ENCODE measurements around the gene NEO1. TPM values are rescaled to one million over a fixed set of nuclear protein-coding genes. Genes with fewer than 3 reads are reported as not detected.

NEO1 gene
- polyA plus RNA-seq, 1 donor (not counting 4 experiments of a cell fraction or from before 2014, with no cell fraction given): 4.4 TPM

DNA sequence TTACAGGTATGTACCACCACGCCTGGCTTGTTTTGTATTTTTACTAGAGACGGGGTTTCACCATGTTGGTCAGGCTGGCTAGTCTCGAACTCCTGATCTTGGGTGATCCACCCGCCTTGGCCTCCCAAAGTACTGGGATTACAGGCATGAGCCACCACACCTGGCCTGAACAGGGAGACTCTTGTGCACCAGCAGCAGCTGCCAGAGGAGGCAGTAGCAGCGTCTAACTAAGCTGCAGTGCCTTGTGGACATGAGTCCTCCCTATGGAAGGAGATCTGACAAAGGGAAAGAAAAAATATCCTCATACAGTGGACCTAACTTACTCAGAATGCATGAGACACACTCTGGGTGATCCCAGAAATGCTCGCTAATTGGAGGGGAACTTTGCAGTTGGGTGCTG lies 36.8 kb upstream of the NEO1 start:
- H3K36me3 ChIP-seq (ENCODE audit: control insufficient read depth in 2 of 2, extremely low read depth in 1 of 2, insufficient read depth in 2 of 2, low read length in 2 of 2): no peaks in the 10 kb centered on the region
- H2AFZ ChIP-seq (ENCODE audit: control insufficient read depth, low read length): no peak overlapping the region
- dilution Hi-C loops (cut with MboI; ENCODE audit: extremely low pct_ligation_motif_present, low sequenced_read_pairs): no loop called here
- H3K4me3 ChIP-seq (ENCODE audit: control insufficient read depth in 2 of 3, extremely low read depth in 1 of 3, insufficient read depth in 2 of 3, low read depth in 1 of 3, low read length in 3 of 3): no peak overlapping the region
- H4K20me1 ChIP-seq (ENCODE audit: control insufficient read depth, extremely low read depth, insufficient read depth, low read length): no peaks in the 10 kb centered on the region
- H3K27me3 ChIP-seq (ENCODE audit: control insufficient read depth, extremely low read depth, insufficient read depth, low read length): no peaks in the 10 kb centered on the region
- DNase-seq (ENCODE audit: low read depth, low spot score) (no peak), FAIRE-seq (no peak)
- H3K4me2 ChIP-seq (ENCODE audit: control insufficient read depth, extremely low read depth, insufficient read depth, low read depth, low read length): no peak overlapping the region
- H3K27ac ChIP-seq (ENCODE audit: control insufficient read depth, insufficient read depth, low read length): no peak overlapping the region
- no peak overlapping the region for H3K9ac ChIP-seq (ENCODE audit: control insufficient read depth, extremely low read depth, insufficient read depth, low read length)
- TF ChIP-seq, protein P1, sequence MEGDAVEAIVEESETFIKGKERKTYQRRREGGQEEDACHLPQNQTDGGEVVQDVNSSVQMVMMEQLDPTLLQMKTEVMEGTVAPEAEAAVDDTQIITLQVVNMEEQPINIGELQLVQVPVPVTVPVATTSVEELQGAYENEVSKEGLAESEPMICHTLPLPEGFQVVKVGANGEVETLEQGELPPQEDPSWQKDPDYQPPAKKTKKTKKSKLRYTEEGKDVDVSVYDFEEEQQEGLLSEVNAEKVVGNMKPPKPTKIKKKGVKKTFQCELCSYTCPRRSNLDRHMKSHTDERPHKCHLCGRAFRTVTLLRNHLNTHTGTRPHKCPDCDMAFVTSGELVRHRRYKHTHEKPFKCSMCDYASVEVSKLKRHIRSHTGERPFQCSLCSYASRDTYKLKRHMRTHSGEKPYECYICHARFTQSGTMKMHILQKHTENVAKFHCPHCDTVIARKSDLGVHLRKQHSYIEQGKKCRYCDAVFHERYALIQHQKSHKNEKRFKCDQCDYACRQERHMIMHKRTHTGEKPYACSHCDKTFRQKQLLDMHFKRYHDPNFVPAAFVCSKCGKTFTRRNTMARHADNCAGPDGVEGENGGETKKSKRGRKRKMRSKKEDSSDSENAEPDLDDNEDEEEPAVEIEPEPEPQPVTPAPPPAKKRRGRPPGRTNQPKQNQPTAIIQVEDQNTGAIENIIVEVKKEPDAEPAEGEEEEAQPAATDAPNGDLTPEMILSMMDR (optimal IDR thresholded peaks at IDR 0.05 in 1 of 3, IDR thresholded peaks at IDR 0.05 in 1 of 3, conservative IDR thresholded peaks at IDR 0.05 in 1 of 3; ENCODE audit: extremely low read depth in 1 of 3, insufficient read depth in 2 of 3, low read length in 3 of 3): peak in 1 of 3 experiments; percentile 5
- no peak for TF ChIP-seq EZH2 (IDR thresholded peaks at IDR 0.05; ENCODE audit: low read length)
- H3K4me1 ChIP-seq (ENCODE audit: control insufficient read depth, extremely low read depth, insufficient read depth, low read length): peaks cover 3% of the 10 kb centered on the region
- no peaks in the 10 kb centered on the region for H3K9me1 ChIP-seq (ENCODE audit: control insufficient read depth, extremely low read depth, insufficient read depth, low read length)
- no peaks in the 10 kb centered on the region for H3K9me3 ChIP-seq (ENCODE audit: control insufficient read depth, low read depth, low read length)
- H3K79me2 ChIP-seq (ENCODE audit: control insufficient read depth, insufficient read depth, low read length): no peaks in the 10 kb centered on the region

- no peaks in the 10 kb centered on the region for H3K9me1 ChIP-seq (ENCODE audit: control insufficient read depth, extremely low read depth, insufficient read depth, low read length)
- no peaks in the 10 kb centered on the region for H3K79me2 ChIP-seq (ENCODE audit: control insufficient read depth, insufficient read depth, low read length)
- H3K9ac ChIP-seq (ENCODE audit: control insufficient read depth, extremely low read depth, insufficient read depth, low read length): no peak overlapping the region
- H4K20me1 ChIP-seq (ENCODE audit: control insufficient read depth, extremely low read depth, insufficient read depth, low read length): no peaks in the 10 kb centered on the region
- H3K27me3 ChIP-seq (ENCODE audit: control insufficient read depth, extremely low read depth, insufficient read depth, low read length): no peaks in the 10 kb centered on the region
- H3K36me3 ChIP-seq (ENCODE audit: control insufficient read depth in 2 of 2, extremely low read depth in 1 of 2, insufficient read depth in 2 of 2, low read length in 2 of 2): no peaks in the 10 kb centered on the region
- FAIRE-seq (no peak), DNase-seq (ENCODE audit: low read depth, low spot score) (no peak)
- H3K27ac ChIP-seq (ENCODE audit: control insufficient read depth, insufficient read depth, low read length): no peak overlapping the region
- TF ChIP-seq, protein P1 (optimal IDR thresholded peaks at IDR 0.05 in 1 of 3, IDR thresholded peaks at IDR 0.05 in 1 of 3, conservative IDR thresholded peaks at IDR 0.05 in 1 of 3; ENCODE audit: extremely low read depth in 1 of 3, insufficient read depth in 2 of 3, low read length in 3 of 3): no peak
- TF ChIP-seq EZH2 (IDR thresholded peaks at IDR 0.05; ENCODE audit: low read length): no peak
- H3K4me1 ChIP-seq (ENCODE audit: control insufficient read depth, extremely low read depth, insufficient read depth, low read length): no peaks in the 10 kb centered on the region
- dilution Hi-C loops (cut with MboI; ENCODE audit: extremely low pct_ligation_motif_present, low sequenced_read_pairs): no loop called here
- no peak overlapping the region for H3K4me3 ChIP-seq (ENCODE audit: control insufficient read depth in 2 of 3, extremely low read depth in 1 of 3, insufficient read depth in 2 of 3, low read depth in 1 of 3, low read length in 3 of 3)
- H2AFZ ChIP-seq (ENCODE audit: control insufficient read depth, low read length): no peak overlapping the region
- H3K4me2 ChIP-seq (ENCODE audit: control insufficient read depth, extremely low read depth, insufficient read depth, low read depth, low read length): no peak overlapping the region
- H3K9me3 ChIP-seq (ENCODE audit: control insufficient read depth, low read depth, low read length): no peaks in the 10 kb centered on the region
Observed at GRCh38 chr15:73017987-73018386, 34.3 kb upstream of the NEO1 start.

All from keratinocyte (primary cell).